Astrocyte (in vitro differentiated cells and primary cell): ENCODE data around the gene PCCB. TPM values are rescaled to one million over a fixed set of nuclear protein-coding genes. Genes with fewer than 3 reads are reported as not detected.

Experiments
- DNase-seq: peaks from one replicate; pipeline ENCODE4 v3.0.0-alpha.2; 2010; ENCODE audit warnings: low read depth
- FAIRE-seq: peaks from 2 replicates; lab custom pipeline; 2011; peaks lifted over from hg19 to GRCh38; lab: Jason Lieb, UNC
- H2AFZ ChIP-seq: 2 replicates; pipeline ENCODE4 v1.6.0; 2012; ENCODE audit warnings: low read depth, low read length, inconsistent platforms
- H3K27ac ChIP-seq: 2 replicates; pipeline ENCODE4 v1.5.1; 2011; ENCODE audit warnings: low read depth, low read length, inconsistent platforms
- H3K27me3 ChIP-seq: 2 replicates; pipeline ENCODE4 v1.6.0; 2011; ENCODE audit warnings: low read length, inconsistent platforms; ENCODE audit not compliant: insufficient read depth
- H3K36me3 ChIP-seq: 2 replicates; pipeline ENCODE4 v1.5.1; 2011; ENCODE audit warnings: low read length, inconsistent platforms; ENCODE audit not compliant: insufficient read depth
- H3K4me1 ChIP-seq: 2 replicates; pipeline ENCODE4 v1.5.1; 2011; ENCODE audit warnings: low read length, inconsistent platforms; ENCODE audit not compliant: insufficient read depth
- H3K4me2 ChIP-seq: 2 replicates; pipeline ENCODE4 v1.6.0; 2012; ENCODE audit warnings: low read length, inconsistent platforms
- H3K4me3 ChIP-seq: 2 replicates; pipeline ENCODE4 v1.5.1; 2011; ENCODE audit warnings: low read depth, mild to moderate bottlenecking, low read length, inconsistent platforms; ENCODE audit not compliant: insufficient read depth
- H3K79me2 ChIP-seq: 2 replicates; pipeline ENCODE4 v1.6.0; 2012; ENCODE audit warnings: mild to moderate bottlenecking, low read length, inconsistent platforms; ENCODE audit not compliant: insufficient read depth
- H3K9ac ChIP-seq: 2 replicates; pipeline ENCODE4 v1.6.0; 2012; ENCODE audit warnings: mild to moderate bottlenecking, low read length, inconsistent platforms
- H3K9me3 ChIP-seq: 2 replicates; pipeline ENCODE4 v1.5.1; 2012; ENCODE audit warnings: low read depth, mild to moderate bottlenecking, low read length, inconsistent platforms; ENCODE audit not compliant: insufficient read depth
- H4K20me1 ChIP-seq: 2 replicates; pipeline ENCODE4 v1.6.0; 2012; ENCODE audit warnings: low read length, inconsistent platforms; ENCODE audit not compliant: insufficient read depth
- H3K27ac Mint-ChIP-seq: one replicate; pipeline ENCODE4 v1.8.0; 2021; ENCODE audit warnings: mild to moderate bottlenecking, mixed read lengths; ENCODE audit not compliant: unreplicated experiment
- H3K27me3 Mint-ChIP-seq: one replicate; pipeline ENCODE4 v1.8.0; 2021; ENCODE audit warnings: low read depth, mixed read lengths; ENCODE audit not compliant: unreplicated experiment
- H3K36me3 Mint-ChIP-seq: one replicate; pipeline ENCODE4 v1.8.0; 2021; ENCODE audit warnings: low read depth, mixed read lengths; ENCODE audit not compliant: unreplicated experiment
- H3K4me1 Mint-ChIP-seq: one replicate; pipeline ENCODE4 v1.8.0; 2021; ENCODE audit warnings: low read depth, mixed read lengths; ENCODE audit not compliant: unreplicated experiment
- H3K4me3 Mint-ChIP-seq: one replicate; pipeline ENCODE4 v1.8.0; 2021; ENCODE audit warnings: mild to moderate bottlenecking, moderate library complexity, mixed read lengths; ENCODE audit not compliant: unreplicated experiment
- H3K9me3 Mint-ChIP-seq: one replicate; pipeline ENCODE4 v1.8.0; 2021; ENCODE audit warnings: mild to moderate bottlenecking, mixed read lengths; ENCODE audit not compliant: unreplicated experiment
- CTCF ChIP-seq: IDR thresholded peaks from 2 replicates; pipeline ENCODE4 v1.5.1; 2011; ENCODE audit warnings: low read depth, mild to moderate bottlenecking, inconsistent platforms, low read length, moderate library complexity; ENCODE audit not compliant: insufficient read depth
- EZH2 ChIP-seq: IDR thresholded peaks from 2 replicates; pipeline ENCODE4 v1.6.1; 2012; ENCODE audit warnings: mild to moderate bottlenecking, low read length, inconsistent platforms; ENCODE audit not compliant: insufficient read depth
- total RNA-seq: library from RNA; stranded (reverse); gene quantifications from 2 replicates; pipeline ENCODE4 v1.2.1, GENCODE V29; 2021

Gene PCCB
- total RNA-seq, 1 donor from 2014 or later = 41.3 TPM

- H3K4me1 Mint-ChIP-seq = no peaks in the 10 kb centered on the region
- no peak overlapping the region for H3K4me3 ChIP-seq
- no peak overlapping the region for H3K4me3 Mint-ChIP-seq
Observed at GRCh38 chr3:136294176-136294575, 44.0 kb downstream of the PCCB start.

GRCh38 chr3:136296960-136297359 is 46.8 kb downstream of the PCCB start:
- Mint-ChIP-seq H3K27ac (no peak overlapping the region), H3K4me1 (no peaks in the 10 kb centered on the region), H3K27me3 (no peaks in the 10 kb centered on the region), H3K4me3 (no peak overlapping the region), H3K36me3 (peaks cover 14% of the 10 kb centered on the region), H3K9me3 (peaks cover 2% of the 10 kb centered on the region)
- Histone ChIP-seq H3K9me3 (no peaks in the 10 kb centered on the region), H3K27me3 (no peaks in the 10 kb centered on the region), H3K79me2 (no peaks in the 10 kb centered on the region), H4K20me1 (no peaks in the 10 kb centered on the region), H3K9ac (no peak overlapping the region), H3K4me2 (no peak overlapping the region), H3K27ac (no peak overlapping the region), H3K4me3 (no peak overlapping the region), H3K4me1 (no peaks in the 10 kb centered on the region), H3K36me3 (peaks cover 8% of the 10 kb centered on the region), H2AFZ (no peak overlapping the region)
- no peak for TF ChIP-seq EZH2
- no peak for TF ChIP-seq CTCF
- no peak for DNase-seq
- FAIRE-seq = no peak

More at GRCh38 chr3:136294176-136294575, 44.0 kb downstream of the PCCB start:
- no peak for TF ChIP-seq CTCF
- no peak for TF ChIP-seq EZH2
- H3K9me3 Mint-ChIP-seq = peaks cover 2% of the 10 kb centered on the region
- H3K27me3 ChIP-seq = no peaks in the 10 kb centered on the region
- no peak overlapping the region for H3K4me2 ChIP-seq
- H3K4me1 ChIP-seq = no peaks in the 10 kb centered on the region
- no peaks in the 10 kb centered on the region for H3K9me3 ChIP-seq
- H3K36me3 Mint-ChIP-seq = peaks cover 5% of the 10 kb centered on the region
- no peak overlapping the region for H3K9ac ChIP-seq
- no peak overlapping the region for H3K27ac Mint-ChIP-seq
- no peaks in the 10 kb centered on the region for H3K27me3 Mint-ChIP-seq
- peaks cover 5% of the 10 kb centered on the region for H3K36me3 ChIP-seq
- no peaks in the 10 kb centered on the region for H4K20me1 ChIP-seq
- FAIRE-seq = no peak
- H2AFZ ChIP-seq = no peak overlapping the region
- DNase-seq = no peak
- H3K27ac ChIP-seq = no peak overlapping the region
- H3K79me2 ChIP-seq = no peaks in the 10 kb centered on the region

GRCh38 chr3:136297826-136298225 is 47.7 kb downstream of the PCCB start:
- Mint-ChIP-seq H3K27ac (no peak overlapping the region), H3K4me1 (no peaks in the 10 kb centered on the region), H3K4me3 (no peak overlapping the region), H3K9me3 (peaks cover 2% of the 10 kb centered on the region), H3K27me3 (no peaks in the 10 kb centered on the region), H3K36me3 (peaks cover 14% of the 10 kb centered on the region)
- Histone ChIP-seq H3K79me2 (no peaks in the 10 kb centered on the region), H3K27ac (no peak overlapping the region), H3K4me2 (no peak overlapping the region), H3K27me3 (no peaks in the 10 kb centered on the region), H3K9me3 (no peaks in the 10 kb centered on the region), H3K4me3 (no peak overlapping the region), H3K36me3 (peaks cover 8% of the 10 kb centered on the region), H3K9ac (no peak overlapping the region), H2AFZ (no peak overlapping the region), H3K4me1 (no peaks in the 10 kb centered on the region), H4K20me1 (no peaks in the 10 kb centered on the region)
- FAIRE-seq (no peak), DNase-seq (no peak)
- TF ChIP-seq CTCF (no peak), EZH2 (no peak)
